Activated naive CD4-positive, alpha-beta T cell (primary cell): Measurements from ENCODE around the gene ACOX1.

ENCODE experiments used
- DNase-seq, 4 experiments: peaks; one replicate each; lab custom pipeline; 2025; lab: John Stamatoyannopoulos, UW

The ACOX1 gene

GRCh38 chr17:76008630-76009425 lies 29.9 kb upstream of the ACOX1 start:
- DNase-seq, result no peak

GRCh38 chr17:76008208-76008607 lies 29.2 kb upstream of the ACOX1 start:
- no peak for DNase-seq

GRCh38 chr17:76007850-76008165 lies 28.8 kb upstream of the ACOX1 start:
- no peak for DNase-seq

DNA sequence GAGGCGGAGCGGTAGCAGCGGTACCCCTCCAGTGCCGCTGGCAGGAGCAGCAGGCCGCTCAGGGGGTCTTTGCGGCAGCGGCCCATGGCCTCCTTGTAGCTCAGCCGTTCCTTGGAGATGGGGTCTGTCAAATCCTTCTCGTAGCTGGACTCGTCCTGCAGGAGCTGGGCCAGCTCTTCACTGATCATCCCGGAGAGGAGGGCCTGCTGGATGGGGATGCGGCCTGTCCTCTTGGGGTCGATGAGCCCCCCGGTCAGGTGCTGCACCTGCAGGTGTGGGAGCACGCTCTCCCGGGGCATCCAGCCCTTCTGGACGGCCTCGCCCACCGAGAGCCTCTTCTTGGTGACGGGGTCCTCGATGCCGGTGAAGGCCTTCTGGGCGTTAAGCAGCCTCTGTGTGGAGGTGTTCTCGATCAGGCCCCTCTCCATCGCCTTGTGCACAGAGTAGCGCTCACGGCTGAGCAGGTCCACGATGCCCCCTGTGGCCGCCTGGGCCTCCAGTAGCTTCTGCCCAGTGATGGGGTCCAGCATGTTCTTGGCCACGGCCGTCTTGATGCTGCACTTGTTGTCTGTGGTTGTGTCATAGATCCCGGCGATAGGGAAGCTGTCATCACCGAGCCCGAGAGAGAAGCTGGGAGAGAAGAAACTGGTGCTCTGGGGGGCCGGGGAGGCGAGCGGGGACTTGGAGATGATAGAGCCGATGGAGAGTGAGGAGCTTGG lies 28.3 kb upstream of the ACOX1 start:
- DNase-seq, result no peak

- peak; percentile 54 to 80 (median 75) for DNase-seq
Measured at GRCh38 chr17:76005263-76006149, 26.5 kb upstream of the ACOX1 start.

DNA sequence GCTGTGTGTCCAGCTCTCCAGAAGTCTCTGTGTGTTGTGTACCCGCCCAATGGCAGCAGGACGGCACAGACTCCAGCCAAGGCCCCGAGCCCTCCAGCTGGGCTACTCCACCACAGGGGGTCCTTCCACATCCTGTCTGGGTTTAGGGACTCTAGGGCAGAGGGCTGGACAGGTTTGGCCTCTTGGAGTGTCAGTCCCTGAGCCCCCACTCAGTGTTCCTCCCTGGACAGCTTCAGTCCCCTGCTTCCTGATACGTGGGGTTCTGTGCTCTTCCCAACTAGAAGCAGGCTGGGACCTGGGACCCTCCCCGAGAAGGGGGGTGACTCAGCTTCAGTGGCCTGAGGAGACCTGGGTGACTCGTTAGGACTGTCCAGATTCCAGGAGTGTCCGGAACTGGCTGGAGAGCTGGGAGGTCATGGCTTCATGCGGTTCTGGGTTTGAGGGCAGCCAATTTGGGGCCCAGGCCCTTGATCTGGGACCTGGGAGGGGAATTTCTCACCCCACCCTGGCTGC lies 25.8 kb upstream of the ACOX1 start:
- DNase-seq, result no peak

- DNase-seq, result no peak
Measured at GRCh38 chr17:76003915-76004314, 24.9 kb upstream of the ACOX1 start.

- no peak for DNase-seq
Measured at GRCh38 chr17:76002100-76002499, 23.1 kb upstream of the ACOX1 start.

DNA sequence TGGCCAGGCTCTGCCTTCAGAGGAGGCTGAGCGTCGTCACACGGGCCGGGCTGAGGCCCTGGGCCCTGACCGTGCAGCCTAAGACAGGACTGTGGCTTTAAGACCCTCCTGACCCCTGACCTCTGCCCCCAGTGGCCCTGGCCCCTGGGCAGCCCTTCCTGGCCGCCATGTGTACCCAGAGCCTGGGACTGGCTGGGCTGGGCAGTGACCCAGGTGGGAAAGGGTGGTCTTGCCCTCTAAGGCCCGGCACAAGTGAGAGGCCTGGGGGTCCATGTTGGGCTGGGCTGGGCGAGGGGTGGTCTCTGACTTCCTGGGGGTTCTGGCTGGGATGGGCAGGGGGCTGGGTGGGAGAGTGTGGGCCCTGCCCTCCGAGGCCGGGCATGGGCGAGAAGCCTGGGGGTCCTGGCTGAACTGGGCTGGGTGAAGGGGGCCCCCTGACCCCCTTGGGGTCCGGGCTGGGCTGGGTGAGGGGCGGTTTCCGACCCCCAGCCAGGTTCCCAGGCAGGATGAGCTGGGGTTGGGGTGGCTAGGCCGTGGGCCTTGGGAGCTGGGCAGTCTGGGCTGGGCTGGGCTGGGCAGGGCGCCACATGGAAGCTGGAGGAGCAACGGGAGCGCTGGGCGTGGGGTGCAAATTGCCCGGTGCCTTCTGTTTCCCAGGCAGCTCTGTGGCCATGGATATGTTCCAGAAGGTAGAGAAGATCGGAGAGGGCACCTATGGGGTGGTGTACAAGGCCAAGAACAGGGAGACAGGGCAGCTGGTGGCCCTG lies 22.0 kb upstream of the ACOX1 start, which contains the start of gene CDK3:
TSS of gene CDK3 (plus strand) at position 101 of the 767 bp plus-strand sequence. CDS start at position 672, 571 bp downstream.
- DNase-seq, result no peak

DNA sequence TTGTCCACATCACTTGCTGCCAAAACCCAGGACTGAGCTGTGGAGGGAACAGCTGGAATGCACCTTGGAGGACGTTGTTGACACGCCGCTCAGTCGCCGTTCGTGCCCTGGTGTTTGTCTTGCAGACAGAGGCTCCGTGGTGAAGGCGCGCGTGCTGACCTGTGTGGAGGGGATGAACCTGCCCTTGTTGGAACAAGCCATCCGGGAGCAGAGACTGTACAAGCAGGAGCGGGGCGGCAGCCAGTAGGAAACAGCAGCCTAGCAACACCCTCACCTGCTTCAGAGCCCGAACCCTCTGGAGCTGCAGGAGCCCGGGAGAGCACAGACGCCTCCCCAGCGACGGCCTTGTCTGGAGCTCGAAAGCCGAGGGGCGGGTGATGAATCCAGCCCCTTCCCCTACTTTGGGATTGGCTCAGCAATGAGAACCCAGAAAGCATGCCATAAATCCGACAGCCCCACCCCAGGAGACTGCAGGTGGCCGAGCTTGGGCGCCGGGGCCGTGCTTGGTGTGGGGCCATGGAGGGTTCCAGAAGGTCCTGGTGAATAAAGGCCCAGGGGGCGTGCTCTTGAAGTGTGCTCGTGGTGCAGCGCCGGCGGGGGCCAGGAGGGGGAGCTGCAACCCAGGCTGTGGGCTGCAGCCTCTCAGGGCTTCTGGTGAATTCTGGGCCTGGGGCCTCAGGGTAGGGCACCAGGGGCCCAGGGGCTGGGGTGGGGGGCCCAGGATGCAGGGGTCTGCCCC lies 21.2 kb upstream of the ACOX1 start:
- peak; percentile 19 to 63 (median 44) for DNase-seq

DNA sequence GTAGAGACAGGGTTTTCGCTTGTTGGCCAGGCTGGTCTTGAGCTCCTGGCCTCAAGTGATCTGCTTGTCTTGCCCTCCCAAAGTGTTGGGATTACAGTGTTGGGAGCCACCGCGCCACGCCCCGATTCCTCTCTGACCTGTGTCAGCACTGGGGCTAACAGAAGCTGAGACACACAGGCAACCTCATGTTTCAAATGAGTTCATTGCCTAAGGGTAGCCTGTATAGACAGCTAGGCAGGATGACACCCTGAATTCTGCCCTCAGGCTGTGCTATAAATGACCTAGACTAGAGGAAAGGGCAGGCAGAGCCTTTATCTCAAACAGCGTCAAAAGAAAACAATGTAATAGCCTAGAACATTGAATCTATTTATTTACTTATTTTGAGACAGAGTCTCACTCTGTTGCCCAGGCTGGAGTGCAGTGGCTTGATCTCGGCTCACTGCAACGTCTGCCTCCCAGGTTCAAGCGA lies 19.4 kb upstream of the ACOX1 start:
- no peak for DNase-seq

- DNase-seq, result no peak
Measured at GRCh38 chr17:75996665-75997590, 18.0 kb upstream of the ACOX1 start.

DNA sequence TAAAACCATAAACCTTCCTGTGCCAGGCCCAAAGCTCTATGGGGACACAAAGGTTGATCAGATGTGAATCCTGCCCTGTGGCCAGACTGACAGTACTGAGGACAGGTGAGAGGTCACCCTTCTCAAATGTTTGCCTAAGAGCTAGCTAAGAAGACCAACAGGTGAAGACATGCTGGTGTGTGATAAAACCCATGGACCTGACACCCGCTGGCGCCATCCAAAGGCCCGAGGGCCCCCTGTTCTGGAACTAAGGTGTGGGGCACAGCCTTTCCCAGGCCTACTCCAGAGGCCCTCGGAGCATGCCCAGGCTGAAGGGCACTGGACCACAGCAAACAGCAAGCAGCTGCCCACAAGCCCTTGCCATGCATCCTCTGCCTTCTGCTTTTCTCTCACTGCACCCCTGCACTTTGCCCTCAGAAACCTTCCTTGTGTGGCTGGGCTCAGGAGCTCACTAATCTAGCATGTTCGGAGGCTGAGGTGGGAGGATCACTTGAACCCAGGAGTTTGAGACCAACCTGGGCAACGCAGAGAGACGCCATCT lies 16.5 kb upstream of the ACOX1 start:
- no peak for DNase-seq

- DNase-seq, result no peak
Measured at GRCh38 chr17:75994802-75995370, 15.9 kb upstream of the ACOX1 start.

DNA sequence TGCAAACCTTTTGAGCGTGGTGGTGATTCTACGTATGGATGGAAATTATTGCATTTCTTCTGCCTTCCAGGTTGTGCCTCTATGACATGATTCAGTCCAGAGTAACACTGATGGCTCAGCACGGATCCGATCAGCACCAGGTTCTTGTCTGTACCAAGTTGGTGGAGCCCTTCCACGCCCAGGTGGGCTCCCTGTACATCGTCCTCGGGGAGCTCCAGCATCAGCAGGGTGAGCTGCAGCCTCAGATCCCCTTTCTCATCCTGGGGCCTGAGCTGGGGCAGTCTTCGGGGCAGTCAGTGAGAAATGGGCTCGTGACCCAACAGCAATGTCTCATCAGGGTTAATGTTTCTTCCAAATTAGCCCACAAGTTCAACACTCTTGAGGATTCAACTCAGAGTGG lies 12.4 kb upstream of the ACOX1 start:
- DNase-seq, result no peak

DNA sequence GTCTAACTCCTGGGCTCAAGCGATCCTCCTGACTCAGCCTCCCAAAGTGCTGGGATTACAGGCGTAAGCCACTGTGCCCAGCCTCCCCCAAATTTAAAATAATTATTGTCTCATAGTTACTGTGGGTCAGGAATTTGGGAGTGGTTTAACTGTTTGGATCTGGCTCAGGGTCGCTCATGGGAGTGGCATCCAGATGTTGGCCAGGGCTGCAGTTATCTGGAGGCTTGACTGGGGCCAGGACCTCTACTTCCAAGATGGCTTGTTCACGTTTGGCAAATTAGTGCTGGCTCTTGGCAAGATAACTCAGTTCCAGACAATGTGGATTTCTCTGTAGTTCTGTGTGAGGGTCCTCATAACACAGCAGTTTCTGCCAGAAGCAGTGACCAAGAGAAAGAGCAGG lies 8.1 kb upstream of the ACOX1 start:
- DNase-seq, result no peak

DNA sequence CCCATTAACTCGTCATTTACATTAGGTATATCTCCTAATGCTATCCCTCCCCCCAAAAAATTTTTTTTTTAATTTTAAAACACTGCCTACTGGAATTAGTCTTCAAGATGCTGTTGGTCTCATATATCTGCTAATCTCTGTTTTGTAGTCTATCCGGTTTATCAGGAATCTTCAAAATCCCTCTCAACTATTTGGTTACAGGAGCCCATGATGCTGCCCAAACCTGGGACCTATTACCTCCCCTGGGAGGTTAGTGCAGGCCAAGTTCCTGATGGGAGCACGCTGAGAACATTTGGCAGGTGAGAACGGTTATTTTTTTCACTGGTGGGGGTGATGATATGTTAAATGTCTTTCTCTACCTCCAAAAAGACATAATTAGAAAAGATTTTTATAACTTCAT lies 7.0 kb upstream of the ACOX1 start:
- no peak for DNase-seq

GRCh38 chr17:75983501-75984181 lies 4.7 kb upstream of the ACOX1 start:
- no peak for DNase-seq
